Natural killer cell (primary cell): ENCODE results near the gene RNU7-1. TPM values are rescaled to one million over a fixed set of nuclear protein-coding genes. Genes with fewer than 3 reads are reported as not detected.

Experiments used
- ATAC-seq, 3 donors: fragments of 150-1000 bp in 2 of 3; fragments of 200-7000 bp in 1 of 3; cut with Tn5 transposase; 1 replicate in 1 of 3; 2 replicates in 2 of 3; pipeline ENCODE4 v1.10.0; 2021; ENCODE audit warnings: mild to moderate bottlenecking in 2 of 3, moderate library complexity in 2 of 3
- DNase-seq, 2 donors: peaks; one replicate each; pipeline versions ENCODE4 v3.0.0 to v3.0.0-alpha.2; 2013 to 2021; ENCODE audit warnings: mixed read lengths in 1 of 2
- H3K27ac ChIP-seq: one replicate; pipeline ENCODE4 v1.5.1; 2013; ENCODE audit warnings: mild to moderate bottlenecking, low read length
- H3K27me3 ChIP-seq: one replicate; pipeline ENCODE4 v1.6.1; 2013; ENCODE audit warnings: low read length; ENCODE audit not compliant: control insufficient read depth, insufficient read depth
- H3K36me3 ChIP-seq: one replicate; pipeline ENCODE4 v1.6.1; 2013; ENCODE audit warnings: low read length; ENCODE audit not compliant: control insufficient read depth, insufficient read depth
- H3K4me1 ChIP-seq: one replicate; pipeline ENCODE4 v1.6.1; 2013; ENCODE audit warnings: low read length; ENCODE audit not compliant: control insufficient read depth, insufficient read depth
- H3K4me3 ChIP-seq: one replicate; pipeline ENCODE4 v1.5.1; 2013; ENCODE audit warnings: low read length
- H3K9me3 ChIP-seq: one replicate; pipeline ENCODE4 v1.6.1; 2013; ENCODE audit warnings: low read length; ENCODE audit not compliant: control insufficient read depth, insufficient read depth
- H3K27ac Mint-ChIP-seq, 2 donors: one replicate each; pipeline ENCODE4 v1.8.0; 2022; ENCODE audit warnings: mild to moderate bottlenecking in 2 of 2, mixed read lengths in 2 of 2, moderate library complexity in 1 of 2
- H3K27me3 Mint-ChIP-seq, 2 donors: one replicate each; pipeline ENCODE4 v1.8.0; 2022; ENCODE audit warnings: low read depth in 2 of 2, mixed read lengths in 2 of 2
- H3K36me3 Mint-ChIP-seq: one replicate; pipeline ENCODE4 v1.8.0; 2022; ENCODE audit warnings: mixed read lengths
- H3K4me1 Mint-ChIP-seq, 2 donors: one replicate each; pipeline ENCODE4 v1.8.0; 2022; ENCODE audit warnings: mixed read lengths in 2 of 2
- H3K4me3 Mint-ChIP-seq: one replicate; pipeline ENCODE4 v1.8.0; 2022; ENCODE audit warnings: mild to moderate bottlenecking, moderate library complexity, mixed read lengths
- H3K9me3 Mint-ChIP-seq, 2 donors: one replicate each; pipeline ENCODE4 v1.8.0; 2022; ENCODE audit warnings: mixed read lengths in 2 of 2
- CTCF ChIP-seq: fragments of 200-600 bp; IDR thresholded peaks from one replicate; pipeline ENCODE4 v1.8.0; 2022; ENCODE audit warnings: antibody characterized with exemption
- WGBS: methylation state at CpG from one replicate; pipeline ENCODE4 v1.1.7; 2013; ENCODE audit warnings: missing lambda C conversion rate; ENCODE audit not compliant: insufficient coverage; 5-methylcytosine and 5-hydroxymethylcytosine counted together
- intact Hi-C: fragments of 100-400 bp; cut with micrococcal nuclease; formaldehyde crosslinking; loops from one replicate; pipeline ENCODE4 v1.14.2; 2022
- total RNA-seq, 4 donors: library from RNA; stranded (reverse); fragments of 120-200 nt in 1 of 4; gene quantifications; one replicate each; pipeline versions ENCODE4 v1.2.3 to v1.2.4, GENCODE V29; 2013 to 2022

RNU7-1 gene
- total RNA-seq, 3 donors from 2014 or later (not counting 1 experiment from before 2014, with no cell fraction given): not detected

DNA sequence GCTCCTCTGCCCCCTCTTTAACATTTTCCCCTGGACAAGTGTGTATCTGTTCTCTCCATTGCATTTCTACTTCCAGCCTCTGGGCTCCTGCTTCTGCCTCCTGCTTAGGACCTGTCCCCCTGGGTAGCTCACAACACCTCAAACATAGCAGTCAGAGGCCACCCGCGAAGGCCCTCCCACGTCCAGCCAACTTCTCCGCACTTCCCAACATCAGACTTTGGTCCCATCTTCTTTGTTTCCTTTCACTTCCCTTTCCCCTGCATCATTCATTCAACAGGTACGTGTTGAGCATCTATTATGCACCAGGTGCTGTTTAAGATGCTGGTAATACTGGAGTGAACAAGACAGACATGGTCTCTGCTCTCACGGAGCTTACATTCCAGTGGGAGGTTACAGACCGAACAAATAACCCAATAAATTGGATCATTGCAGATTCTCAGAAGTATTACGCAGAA lies 3.3 kb downstream of the RNU7-1 start:
- peak overlapping the region; percentile 21 for H3K4me3 ChIP-seq
- H3K27me3 ChIP-seq: no peaks in the 10 kb centered on the region
- H3K9me3 ChIP-seq: no peaks in the 10 kb centered on the region
- H3K9me3 Mint-ChIP-seq: no peaks in the 10 kb centered on the region
- no peaks in the 10 kb centered on the region for H3K36me3 ChIP-seq
- H3K4me3 Mint-ChIP-seq: peak overlapping the region; percentile 63
- WGBS: 65% methylated on average over 8 of the region's 8 CpGs
- no peaks in the 10 kb centered on the region for H3K36me3 Mint-ChIP-seq
- peaks cover 81% of the 10 kb centered on the region for H3K4me1 ChIP-seq
- ATAC-seq (no peak), DNase-seq (no peak)
- peaks cover 77 to 86% of the 10 kb centered on the region in 2 donors for H3K4me1 Mint-ChIP-seq
- H3K27me3 Mint-ChIP-seq: no peaks in the 10 kb centered on the region
- peak overlapping the region; percentile 98 to 99 for H3K27ac Mint-ChIP-seq
- TF ChIP-seq CTCF: no peak
- intact Hi-C loops: no loop called here
- H3K27ac ChIP-seq: peak overlapping the region; percentile 99

DNA sequence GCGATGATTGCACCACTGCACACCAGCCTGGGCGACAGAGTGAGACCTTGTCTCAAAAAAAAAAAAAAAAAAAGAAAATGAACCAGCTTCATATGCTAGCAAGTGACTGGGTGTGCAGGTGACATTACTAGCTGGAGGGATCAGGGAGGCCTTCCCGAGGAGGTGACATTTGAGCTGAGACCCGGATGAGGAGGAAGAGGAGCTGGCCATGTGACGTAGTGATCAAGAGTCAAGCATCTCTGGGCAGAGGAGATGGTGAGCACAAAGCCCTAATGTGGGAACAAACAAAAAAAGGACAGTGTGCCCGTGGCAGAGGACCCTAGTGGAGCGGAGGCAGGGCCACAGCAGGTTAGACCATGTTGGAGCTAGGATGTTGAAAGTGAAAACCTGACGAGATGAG lies 4.0 kb downstream of the RNU7-1 start:
- Histone ChIP-seq H3K27me3 (no peaks in the 10 kb centered on the region), H3K4me1 (peaks cover 87% of the 10 kb centered on the region), H3K27ac (peak overlapping the region; percentile 8), H3K4me3 (no peak overlapping the region), H3K36me3 (peaks cover 3% of the 10 kb centered on the region), H3K9me3 (no peaks in the 10 kb centered on the region)
- H3K27me3 Mint-ChIP-seq: no peaks in the 10 kb centered on the region
- H3K4me3 Mint-ChIP-seq: peak overlapping the region; percentile 32
- intact Hi-C loops: no loop called here
- DNase-seq (no peak), ATAC-seq (no peak)
- peaks cover 84 to 92% of the 10 kb centered on the region in 2 donors for H3K4me1 Mint-ChIP-seq
- H3K27ac Mint-ChIP-seq: peak overlapping the region; percentile 98 to 99
- WGBS: 89% methylated on average over 8 of the region's 8 CpGs
- H3K9me3 Mint-ChIP-seq: no peaks in the 10 kb centered on the region
- no peak for TF ChIP-seq CTCF
- no peaks in the 10 kb centered on the region for H3K36me3 Mint-ChIP-seq

DNA sequence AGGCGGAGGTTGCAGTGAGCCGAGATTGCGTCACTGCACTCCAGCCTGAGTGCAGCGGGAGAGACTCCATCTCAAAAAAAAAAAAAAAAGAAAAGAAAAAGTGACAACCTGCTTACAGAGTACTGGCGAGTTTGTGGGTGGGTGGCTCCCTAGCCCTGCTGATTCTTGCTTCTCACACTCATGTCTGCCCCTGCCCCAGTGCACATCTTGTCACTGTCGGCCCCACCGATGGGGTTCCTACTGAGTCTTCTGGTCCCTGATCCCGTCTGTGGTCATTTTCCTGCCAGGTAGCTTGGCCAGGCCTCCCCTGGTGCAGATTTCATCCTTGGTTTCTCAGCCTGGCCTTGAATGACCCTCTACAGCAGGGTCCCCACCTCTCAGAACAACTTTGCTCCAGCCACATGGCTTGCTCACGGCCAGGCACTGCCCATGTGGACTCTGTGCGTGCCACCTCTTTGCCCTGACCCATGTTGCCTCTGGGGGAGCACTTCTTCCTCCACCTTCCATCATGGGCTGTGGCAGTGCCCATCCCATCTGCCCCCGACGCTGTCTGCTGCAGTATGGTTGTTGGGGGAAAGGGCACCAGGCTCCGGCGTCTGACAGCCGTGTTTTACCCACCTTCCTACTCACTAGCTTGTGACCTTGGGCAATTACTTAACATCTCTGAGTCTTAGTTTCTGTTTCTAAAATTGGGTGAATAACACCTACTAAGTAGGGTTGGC lies 5.4 kb downstream of the RNU7-1 start:
- Histone ChIP-seq H3K9me3 (no peaks in the 10 kb centered on the region), H3K27ac (peak overlapping the region; percentile 88), H3K27me3 (no peaks in the 10 kb centered on the region), H3K4me1 (peaks cover 89% of the 10 kb centered on the region), H3K4me3 (no peak overlapping the region), H3K36me3 (peaks cover 9% of the 10 kb centered on the region)
- WGBS: 70% methylated on average over 10 of the region's 15 CpGs
- H3K4me3 Mint-ChIP-seq: peak overlapping the region; percentile 80
- no peaks in the 10 kb centered on the region for H3K27me3 Mint-ChIP-seq
- peaks cover 82 to 97% of the 10 kb centered on the region in 2 donors for H3K4me1 Mint-ChIP-seq
- peak in 1 of 2 donors; percentile 71 for DNase-seq
- H3K36me3 Mint-ChIP-seq: no peaks in the 10 kb centered on the region
- peak overlapping the region; percentile 98 to 99 for H3K27ac Mint-ChIP-seq
- peak; percentile 32 to 47 (median 38) for ATAC-seq
- no peak for TF ChIP-seq CTCF
- H3K9me3 Mint-ChIP-seq: no peaks in the 10 kb centered on the region
- intact Hi-C loops: loop anchor here (1.0 kb wide), 1 partner anchor 10 kb away; no protein-coding TSS in a partner anchor
